ENCODE data around the gene LY6G6C.

The LY6G6C gene

GRCh38 chr6:31740397-31741223 is 19.1 kb upstream of the LY6G6C start:
- DNase-seq = peak; percentile 34

GRCh38 chr6:31739639-31740396 is 18.3 kb upstream of the LY6G6C start, which contains the start of gene MSH5:
Gene MSH5 (plus strand): TSS chr6:31740005. CDS start chr6:31740467, 462 bp downstream.
- peak; percentile 99 for DNase-seq

- peak; percentile 97 for DNase-seq
These were observed 16.7 kb upstream of the LY6G6C start for GRCh38 chr6:31737991-31738979.

GRCh38 chr6:31737315-31737990 is 15.9 kb upstream of the LY6G6C start:
- DNase-seq = peak; percentile 84

- DNase-seq = peak; percentile 30
These were observed 15.3 kb upstream of the LY6G6C start for GRCh38 chr6:31736768-31737314.

GRCh38 chr6:31736021-31736767 is 14.6 kb upstream of the LY6G6C start, which contains the start of gene CLIC1:
Gene CLIC1 (minus strand): TSS chr6:31736530. CDS start chr6:31736300, 230 bp downstream.
- peak; percentile 81 for DNase-seq

GRCh38 chr6:31734821-31735406 is 13.4 kb upstream of the LY6G6C start:
- DNase-seq = peak; percentile 52

GRCh38 chr6:31734247-31734820 is 12.8 kb upstream of the LY6G6C start:
- DNase-seq = no peak

GRCh38 chr6:31733734-31734133 is 12.2 kb upstream of the LY6G6C start:
- DNase-seq = no peak

- no peak for DNase-seq
These were observed 10.5 kb upstream of the LY6G6C start for GRCh38 chr6:31732029-31732428.

GRCh38 chr6:31730631-31731086 is 9.1 kb upstream of the LY6G6C start:
- DNase-seq = no peak

- DNase-seq = no peak
These were observed 8.6 kb upstream of the LY6G6C start for GRCh38 chr6:31729979-31730630.

- peak; percentile 33 for DNase-seq
These were observed 8.0 kb upstream of the LY6G6C start for GRCh38 chr6:31729515-31729978.

- DNase-seq = no peak
These were observed 7.4 kb upstream of the LY6G6C start, which contains the start of gene DDAH2 for GRCh38 chr6:31728767-31729514. Gene DDAH2 (minus strand): TSS chr6:31729299. CDS start chr6:31729161, 138 bp downstream.

- peak; percentile 87 for DNase-seq
These were observed 6.4 kb upstream of the LY6G6C start for GRCh38 chr6:31727717-31728671.

- no peak for DNase-seq
These were observed 5.6 kb upstream of the LY6G6C start for GRCh38 chr6:31727034-31727716.

Data from GF-D8 (cell line).